Measurements from ENCODE around the gene BAIAP2L1. TPM values are rescaled to one million over a fixed set of nuclear protein-coding genes. Genes with fewer than 3 reads are reported as not detected.

Gene BAIAP2L1
- total RNA-seq, 4 donors from 2014 or later, result 16.5 to 29.3 (median 20.5) TPM

- Histone ChIP-seq H3K4me3 (no peak overlapping the region), H3K9me3 (no peaks in the 10 kb centered on the region), H3K27ac (no peak overlapping the region), H3K27me3 (peaks cover 0 to 18% (median 0%) of the 10 kb centered on the region in 4 donors), H3K36me3 (no peaks in the 10 kb centered on the region), H3K4me1 (peaks cover 0 to 31% (median 11%) of the 10 kb centered on the region in 3 donors)
- WGBS, 2 donors, result 88 to 100% methylated on average over 2 of the region's 2 CpGs
- no peak for TF ChIP-seq CTCF (IDR thresholded peaks at IDR 0.05)
- no peak for TF ChIP-seq POLR2A (IDR thresholded peaks at IDR 0.05)
- no peak for DNase-seq
- intact Hi-C loops (cut with DNase I), result no loop called here
These were observed 4.1 kb downstream of the BAIAP2L1 start for GRCh38 chr7:98396768-98397167.

DNA sequence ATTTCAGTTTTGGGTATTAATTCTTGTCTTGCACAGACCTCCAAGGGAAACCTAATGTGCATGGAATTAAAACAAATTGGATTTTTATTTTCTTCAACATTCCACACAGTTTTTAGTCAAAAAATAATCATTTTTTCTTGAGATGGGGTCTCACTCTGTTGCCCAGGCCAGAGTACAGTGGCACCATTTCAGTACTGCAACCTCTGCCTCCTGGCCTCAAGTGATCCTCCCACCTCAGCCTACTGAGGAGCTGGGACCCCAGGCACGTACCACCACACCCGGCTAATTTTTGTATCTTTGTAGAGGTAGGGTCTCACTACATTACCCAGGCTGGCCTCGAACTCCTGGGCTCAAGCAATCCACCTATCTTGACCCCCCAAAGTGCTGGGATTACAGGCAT is 4.9 kb downstream of the BAIAP2L1 start:
- Histone ChIP-seq H3K36me3 (no peaks in the 10 kb centered on the region), H3K4me1 (peaks cover 0 to 23% (median 6%) of the 10 kb centered on the region in 3 donors), H3K27ac (no peak overlapping the region), H3K9me3 (no peaks in the 10 kb centered on the region), H3K27me3 (peaks cover 0 to 10% (median 0%) of the 10 kb centered on the region in 4 donors), H3K4me3 (no peak overlapping the region)
- TF ChIP-seq POLR2A (IDR thresholded peaks at IDR 0.05), result no peak
- TF ChIP-seq CTCF (IDR thresholded peaks at IDR 0.05), result no peak
- 90 to 100% methylated on average over 1 to 3 of the region's 3 CpGs for WGBS, 2 donors
- DNase-seq, result no peak
- intact Hi-C loops (cut with DNase I), result no loop called here

DNA sequence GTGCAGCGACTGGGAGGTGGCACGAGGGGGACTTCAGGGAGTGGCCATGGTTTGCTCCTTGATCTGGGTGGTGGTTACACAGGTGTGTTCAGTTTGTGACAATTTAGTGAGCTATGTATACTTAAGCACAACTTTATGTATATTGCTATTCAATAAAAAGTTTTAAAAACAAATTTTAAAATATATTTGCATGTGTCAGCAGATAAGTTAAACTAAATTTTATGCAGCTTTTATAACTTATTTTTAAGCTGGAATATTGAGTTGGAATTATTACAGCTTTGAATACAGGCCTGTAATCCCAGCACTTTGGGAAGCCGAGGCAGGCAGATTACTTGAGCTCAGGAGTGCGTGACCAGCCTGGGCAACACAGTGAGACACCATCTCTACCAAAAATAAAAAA is 5.4 kb downstream of the BAIAP2L1 start:
- Histone ChIP-seq H3K9me3 (no peaks in the 10 kb centered on the region), H3K4me3 (no peak overlapping the region), H3K4me1 (peaks cover 0 to 18% (median 1%) of the 10 kb centered on the region in 3 donors), H3K27me3 (peaks cover 0 to 5% (median 0%) of the 10 kb centered on the region in 4 donors), H3K36me3 (no peaks in the 10 kb centered on the region), H3K27ac (no peak overlapping the region)
- TF ChIP-seq CTCF (IDR thresholded peaks at IDR 0.05) (no peak), POLR2A (IDR thresholded peaks at IDR 0.05) (no peak)
- intact Hi-C loops (cut with DNase I), result no loop called here
- DNase-seq, result no peak
- WGBS, 2 donors, result 92 to 94% methylated on average over 4 of the region's 4 CpGs

DNA sequence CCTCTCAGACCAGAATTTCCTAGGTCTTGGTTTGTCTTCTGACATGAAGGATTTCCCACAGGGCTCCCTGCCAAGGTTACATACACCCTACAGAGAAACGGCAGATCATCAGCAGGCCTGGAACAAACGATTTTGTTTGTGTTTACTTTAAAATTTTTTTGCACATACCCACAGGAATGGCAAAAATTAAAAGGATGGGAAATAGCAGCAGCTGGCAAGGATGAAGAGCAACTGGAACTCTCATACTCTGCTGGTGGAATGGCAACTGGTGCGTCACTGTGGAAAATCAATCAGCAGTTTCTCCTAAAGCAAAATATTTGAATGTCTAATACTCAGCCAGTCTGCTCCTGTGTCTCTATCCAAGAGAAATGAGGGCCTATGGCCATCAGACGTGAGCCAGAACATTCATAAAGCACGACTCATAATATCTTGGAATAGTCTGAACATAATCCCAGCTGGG is 6.5 kb downstream of the BAIAP2L1 start:
- H3K27ac ChIP-seq, result no peak overlapping the region
- no peaks in the 10 kb centered on the region for H3K9me3 ChIP-seq
- no peaks in the 10 kb centered on the region for H3K27me3 ChIP-seq
- intact Hi-C loops (cut with DNase I), result no loop called here
- TF ChIP-seq CTCF (IDR thresholded peaks at IDR 0.05) (no peak), POLR2A (IDR thresholded peaks at IDR 0.05) (no peak)
- H3K36me3 ChIP-seq, result no peaks in the 10 kb centered on the region
- H3K4me1 ChIP-seq, result peaks cover 0 to 9% (median 0%) of the 10 kb centered on the region in 3 donors
- H3K4me3 ChIP-seq, result no peak overlapping the region
- no peak for DNase-seq
- 39 to 48% methylated on average over 5 of the region's 5 CpGs for WGBS, 2 donors

DNA sequence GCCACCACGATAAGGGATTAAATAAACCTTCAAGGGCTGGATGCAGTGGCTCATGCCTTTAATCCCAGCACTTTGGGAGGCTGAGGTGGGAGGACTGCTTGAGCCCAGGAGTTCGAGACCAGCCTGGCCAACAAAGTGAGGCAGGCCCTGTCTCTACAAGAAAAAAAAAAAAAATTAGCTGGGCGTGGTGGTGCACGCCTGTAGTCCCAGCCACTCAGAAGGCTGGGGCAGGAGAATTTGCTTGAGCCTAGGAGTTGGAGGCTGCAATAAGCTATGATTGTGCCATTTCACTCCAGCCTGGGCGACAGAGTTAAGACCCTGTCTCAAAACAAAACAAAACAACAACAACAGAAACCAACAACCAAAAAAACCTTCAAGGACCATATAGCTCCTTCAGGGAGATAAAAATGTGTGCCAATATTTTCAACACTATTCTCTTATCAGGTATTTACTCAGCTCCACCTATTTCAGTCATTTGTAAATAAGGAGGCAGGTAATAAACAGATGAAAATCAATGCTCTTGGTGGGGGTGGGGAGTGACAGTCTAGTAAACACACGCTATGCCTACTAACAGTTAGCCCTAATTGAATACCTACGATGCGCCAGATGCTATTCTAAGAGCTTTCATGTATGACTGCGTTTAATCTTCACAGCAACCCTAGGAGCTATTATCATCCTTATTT is 13.2 kb downstream of the BAIAP2L1 start:
- Histone ChIP-seq H3K36me3 (peaks cover 0 to 7% (median 0%) of the 10 kb centered on the region in 3 donors), H3K27me3 (no peaks in the 10 kb centered on the region), H3K9me3 (no peaks in the 10 kb centered on the region), H3K4me3 (no peak overlapping the region), H3K4me1 (no peaks in the 10 kb centered on the region), H3K27ac (no peak overlapping the region)
- TF ChIP-seq POLR2A (IDR thresholded peaks at IDR 0.05), result no peak
- no peak for TF ChIP-seq CTCF (IDR thresholded peaks at IDR 0.05)
- intact Hi-C loops (cut with DNase I), result no loop called here
- DNase-seq, result no peak
- WGBS, 2 donors, result 82 to 88% methylated on average over 8 to 9 of the region's 9 CpGs

Measured in esophagus squamous epithelium (tissue), 5 donors.